Adrenal gland (tissue), 12 donors: ENCODE data around the gene MLIP. TPM values are rescaled to one million over a fixed set of nuclear protein-coding genes. Genes with fewer than 3 reads are reported as not detected.

Experiments
- DNase-seq, 7 donors: peaks; one replicate each; pipeline ENCODE4 v3.0.0-alpha.2; 2019 to 2020
- H3K27ac ChIP-seq, 5 donors: fragments of 200-600 bp; sonication (generic) in 4 of 5; 1 replicate in 3 of 5; 2 replicates in 2 of 5; pipeline versions ENCODE4 v1.5.1 to v1.8.0; 2016 to 2020; ENCODE audit warnings: mild to moderate bottlenecking in 1 of 5
- H3K27me3 ChIP-seq: fragments of 200-600 bp; 2 replicates; pipeline ENCODE4 v1.8.0; 2021
- H3K36me3 ChIP-seq, 2 donors: fragments of 200-600 bp; replicated peaks in 1 of 2; 1 replicate in 1 of 2; 2 replicates in 1 of 2; pipeline versions ENCODE4 v1.5.1 to v1.8.0; 2018 to 2022
- H3K4me1 ChIP-seq, 2 donors: fragments of 200-600 bp; replicated peaks in 1 of 2; 1 replicate in 1 of 2; 2 replicates in 1 of 2; pipeline versions ENCODE4 v1.5.1 to v1.8.0; 2018 to 2021
- H3K4me3 ChIP-seq, 4 donors: fragments of 200-600 bp; sonication (generic) in 3 of 4; one replicate each; pipeline ENCODE4 v1.5.1; 2016 to 2018
- H3K9me3 ChIP-seq, 3 donors: fragments of 200-600 bp; sonication (generic) in 1 of 3; replicated peaks in 1 of 3; 1 replicate in 2 of 3; 2 replicates in 1 of 3; pipeline versions ENCODE4 v1.5.1 to v1.8.0; 2016 to 2021
- POLR2A ChIP-seq, 2 donors: fragments of 450-650 bp; IDR thresholded peaks; one replicate each; pipeline ENCODE4 v1.6.1; 2017; ENCODE audit warnings: antibody characterized with exemption in 2 of 2, mild to moderate bottlenecking in 2 of 2, moderate library complexity in 1 of 2
- WGBS, 4 donors: extraction: QIAGEN DNeasy Blood & Tissue Kit in 2 of 4; methylation state at CpG; one replicate each; pipeline versions ENCODE4 v1.1.5 to v1.1.7; 2013 to 2017; 5-methylcytosine and 5-hydroxymethylcytosine counted together
- intact Hi-C, 2 donors: fragments of 100-400 bp; cut with DNase I; formaldehyde crosslinking; loops; one replicate each; pipeline versions ENCODE4 v1.14.1 to v1.15.0; 2022 to 2023
- polyA plus RNA-seq, 3 donors: library from polyadenylated mRNA; stranded (reverse); fragments of 200-250 nt in 2 of 3; fragments of 350-450 nt in 1 of 3; fragmentation: Illumina TruSeq in 1 of 3; extraction: RNeasy Lipid Tissue Mini Kit (QIAGEN cat#74804) in 1 of 3; gene quantifications; one replicate each; pipeline ENCODE4 v1.2.3, GENCODE V29; 2013 to 2014
- total RNA-seq, 9 donors: library from RNA; depleted of rRNA in 4 of 9; stranded (reverse); fragments of >200 nt in 4 of 9; fragments of 120-200 nt in 1 of 9; fragmentation: NEBNext Ultra II Directional in 1 of 9; extraction: Animal tissue kit (Norgen Biotek cat#: 25700) in 1 of 9; gene quantifications; one replicate each; pipeline versions ENCODE4 v1.1.0 to v1.2.4, GENCODE V29; 2013 to 2023
- TF ChIP-seq, protein P1 (sequence below), 6 experiments: fragments of 450-650 bp in 4 of 6; fragments of 200-600 bp in 2 of 6; sonication (generic) in 1 of 6; IDR thresholded peaks; 1 replicate in 5 of 6; 2 replicates in 1 of 6; pipeline versions ENCODE4 v1.5.1 to v1.8.0; 2016 to 2021; ENCODE audit warnings: antibody characterized with exemption in 6 of 6, mild to moderate bottlenecking in 2 of 6, moderate library complexity in 1 of 6
- donor health status: healthy with polysubstance abuse.
- donor health status: Bipolar disorder and iron deficiency.
- donor health status: DM: yes; HTN: yes; CAD: no.
- donor health status: DM: no; HTN: no; CAD: no.
- donor health status: DM: no; HTN: no; CAD: no.
- donor health status: DM: yes; HTN: yes; CAD: no.

MLIP gene
- total and polyA plus RNA-seq, 12 donors: 0.88 to 9.6 (median 5.0) TPM

DNA sequence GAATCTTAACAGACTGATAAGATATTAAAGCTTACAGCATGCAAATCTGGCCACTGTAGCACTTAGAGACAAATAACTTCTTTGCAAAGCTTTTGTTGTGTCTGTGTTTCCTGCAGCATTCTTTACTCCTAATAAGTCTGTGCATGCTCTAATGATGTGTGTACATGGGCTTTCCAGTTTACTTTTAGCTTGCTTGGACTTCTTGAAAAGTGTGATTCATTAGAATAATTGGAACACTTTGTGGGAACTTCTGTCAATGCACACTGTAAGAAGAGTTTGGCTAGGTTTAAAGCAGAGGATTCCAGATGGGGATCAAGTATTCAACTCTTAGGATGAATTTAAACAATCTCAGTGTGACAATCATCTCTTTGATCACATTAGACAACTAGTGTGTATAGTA is 174.9 kb downstream of the MLIP start:
- DNase-seq: no peak
- TF ChIP-seq POLR2A (IDR thresholded peaks at IDR 0.05): no peak
- TF ChIP-seq, protein P1, sequence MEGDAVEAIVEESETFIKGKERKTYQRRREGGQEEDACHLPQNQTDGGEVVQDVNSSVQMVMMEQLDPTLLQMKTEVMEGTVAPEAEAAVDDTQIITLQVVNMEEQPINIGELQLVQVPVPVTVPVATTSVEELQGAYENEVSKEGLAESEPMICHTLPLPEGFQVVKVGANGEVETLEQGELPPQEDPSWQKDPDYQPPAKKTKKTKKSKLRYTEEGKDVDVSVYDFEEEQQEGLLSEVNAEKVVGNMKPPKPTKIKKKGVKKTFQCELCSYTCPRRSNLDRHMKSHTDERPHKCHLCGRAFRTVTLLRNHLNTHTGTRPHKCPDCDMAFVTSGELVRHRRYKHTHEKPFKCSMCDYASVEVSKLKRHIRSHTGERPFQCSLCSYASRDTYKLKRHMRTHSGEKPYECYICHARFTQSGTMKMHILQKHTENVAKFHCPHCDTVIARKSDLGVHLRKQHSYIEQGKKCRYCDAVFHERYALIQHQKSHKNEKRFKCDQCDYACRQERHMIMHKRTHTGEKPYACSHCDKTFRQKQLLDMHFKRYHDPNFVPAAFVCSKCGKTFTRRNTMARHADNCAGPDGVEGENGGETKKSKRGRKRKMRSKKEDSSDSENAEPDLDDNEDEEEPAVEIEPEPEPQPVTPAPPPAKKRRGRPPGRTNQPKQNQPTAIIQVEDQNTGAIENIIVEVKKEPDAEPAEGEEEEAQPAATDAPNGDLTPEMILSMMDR (IDR thresholded peaks at IDR 0.05): no peak
- intact Hi-C loops: no loop called here
- Histone ChIP-seq H3K9me3 (no peaks in the 10 kb centered on the region), H3K27ac (no peak overlapping the region), H3K4me3 (no peak overlapping the region), H3K4me1 (no peaks in the 10 kb centered on the region), H3K36me3 (no peaks in the 10 kb centered on the region), H3K27me3 (no peaks in the 10 kb centered on the region)

GRCh38 chr6:54288474-54288873 is 177.2 kb downstream of the MLIP start:
- intact Hi-C loops: no loop called here
- 77 to 80% (median 78%) methylated on average over 2 of the region's 2 CpGs for WGBS, 4 donors
- Histone ChIP-seq H3K36me3 (no peaks in the 10 kb centered on the region), H3K9me3 (no peaks in the 10 kb centered on the region), H3K4me1 (no peaks in the 10 kb centered on the region), H3K27me3 (no peaks in the 10 kb centered on the region), H3K4me3 (no peak overlapping the region), H3K27ac (no peak overlapping the region)
- TF ChIP-seq, protein P1 (IDR thresholded peaks at IDR 0.05): no peak
- TF ChIP-seq POLR2A (IDR thresholded peaks at IDR 0.05): no peak
- DNase-seq: no peak

DNA sequence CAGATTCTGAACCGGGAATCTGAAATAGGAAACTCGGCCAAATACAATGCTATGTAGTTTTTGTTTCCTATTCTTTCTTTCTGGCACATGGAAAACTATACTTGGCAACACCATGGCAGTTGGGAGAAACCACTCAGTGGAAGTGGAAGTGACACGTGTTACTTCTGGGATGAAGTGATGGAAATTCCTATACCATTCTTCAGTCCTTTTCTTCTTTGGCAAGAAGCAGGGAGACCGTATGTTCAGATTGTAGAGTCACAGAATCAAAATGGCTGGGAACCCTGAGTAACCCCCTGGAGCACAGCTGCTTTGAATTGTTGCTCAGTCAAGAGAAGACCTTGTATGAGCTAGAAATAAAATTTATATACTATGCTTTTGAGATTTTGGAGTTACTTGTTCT is 178.2 kb downstream of the MLIP start:
- Histone ChIP-seq H3K9me3 (no peaks in the 10 kb centered on the region), H3K4me3 (no peak overlapping the region), H3K27ac (no peak overlapping the region), H3K4me1 (no peaks in the 10 kb centered on the region), H3K27me3 (no peaks in the 10 kb centered on the region), H3K36me3 (no peaks in the 10 kb centered on the region)
- TF ChIP-seq, protein P1 (IDR thresholded peaks at IDR 0.05): no peak
- TF ChIP-seq POLR2A (IDR thresholded peaks at IDR 0.05): no peak
- no peak for DNase-seq
- intact Hi-C loops: no loop called here
- WGBS, 4 donors: 81 to 92% (median 83%) methylated on average over 4 of the region's 4 CpGs

GRCh38 chr6:54291146-54291545 is 179.9 kb downstream of the MLIP start:
- Histone ChIP-seq H3K27ac (no peak overlapping the region), H3K4me1 (no peaks in the 10 kb centered on the region), H3K9me3 (no peaks in the 10 kb centered on the region), H3K27me3 (no peaks in the 10 kb centered on the region), H3K36me3 (no peaks in the 10 kb centered on the region), H3K4me3 (no peak overlapping the region)
- WGBS, 4 donors: 53 to 56% (median 55%) methylated on average over 2 of the region's 2 CpGs
- intact Hi-C loops: no loop called here
- DNase-seq: no peak
- TF ChIP-seq, protein P1 (IDR thresholded peaks at IDR 0.05): no peak
- TF ChIP-seq POLR2A (IDR thresholded peaks at IDR 0.05): no peak
